Measurements from ENCODE around the gene SMARCD3. TPM values are rescaled to one million over a fixed set of nuclear protein-coding genes. Genes with fewer than 3 reads are reported as not detected.

SMARCD3 gene
- total and polyA plus RNA-seq, 2 of the 4 experiments (the other 2 are of a cell fraction), result 37.5 to 48.5 TPM

- 85% methylated on average over 2 of the region's 3 CpGs; no CpG with 5 or more reads in 1 of the 2 experiments for WGBS, 2 experiments (ENCODE audit: extremely low coverage in 2 of 2, insufficient read length in 1 of 2)
- H2BK15ac ChIP-seq (ENCODE audit: low read depth, low read length), result no peak overlapping the region
- in situ Hi-C loops (cut with MboI; ENCODE audit: low sequenced_read_pairs), result no loop called here
These were observed 34.7 kb downstream of the SMARCD3 start for GRCh38 chr7:151213826-151214225.

More at GRCh38 chr7:151213826-151214225, 34.7 kb downstream of the SMARCD3 start:
- Histone ChIP-seq H3K9ac (ENCODE audit: low read depth, low read length) (no peak overlapping the region), H3K23ac (ENCODE audit: low read depth, low read length) (no peak overlapping the region), H3K18ac (ENCODE audit: low read depth, low read length) (no peak overlapping the region), H3K9me3 (ENCODE audit: control insufficient read depth, insufficient read depth, low read length) (no peaks in the 10 kb centered on the region), H3K4ac (ENCODE audit: low read depth, low read length) (no peak overlapping the region), H3K56ac (ENCODE audit: extremely low read depth, insufficient read depth, low read length) (no peak overlapping the region), H2AFZ (replicated peaks; ENCODE audit: low read length, poor library complexity) (no peak overlapping the region), H3K4me3 (ENCODE audit: insufficient read depth, low read depth, low read length) (no peak overlapping the region), H2BK5ac (ENCODE audit: low read depth, low read length, poor library complexity, severe bottlenecking) (no peak overlapping the region), H4K91ac (ENCODE audit: insufficient read depth, low read depth, low read length) (no peak overlapping the region), H3K36me3 (ENCODE audit: control insufficient read depth, insufficient read depth, low read length) (peaks cover 58% of the 10 kb centered on the region), H2BK120ac (ENCODE audit: low read depth, low read length) (no peak overlapping the region), H3K14ac (replicated peaks; ENCODE audit: low read depth, low read length) (no peak overlapping the region), H3K27me3 (ENCODE audit: control insufficient read depth, insufficient read depth, low read length) (peaks cover 2% of the 10 kb centered on the region; the same call in 1 of the 2 replicates), H4K5ac (ENCODE audit: low read depth, low read length) (no peak overlapping the region), H3K27ac (ENCODE audit: insufficient read depth, low read length) (no peak overlapping the region), H3K9me1 (ENCODE audit: insufficient read depth, low read length) (no peaks in the 10 kb centered on the region; the same call in 1 of the 2 replicates), H2BK20ac (ENCODE audit: low read depth, low read length) (no peak overlapping the region), H3K79me1 (ENCODE audit: low read depth in 1 of 2, low read length in 2 of 2) (no peaks in the 10 kb centered on the region), H2AK9ac (replicated peaks; ENCODE audit: low read depth, low read length, poor library complexity) (no peak overlapping the region), H4K20me1 (ENCODE audit: insufficient read depth, low read length) (no peaks in the 10 kb centered on the region), H3K4me1 (ENCODE audit: control insufficient read depth, insufficient read depth, low read length) (no peaks in the 10 kb centered on the region), H3K4me2 (ENCODE audit: low read depth, low read length) (no peak overlapping the region), H4K8ac (ENCODE audit: low read depth in 2 of 2, low read length in 2 of 2) (no peak overlapping the region), H2AK5ac (ENCODE audit: low read depth, low read length) (no peak overlapping the region)
- no peak for ATAC-seq (ENCODE audit: low read depth)
- intact Hi-C loops (cut with micrococcal nuclease), result no loop called here
- TF ChIP-seq BHLHE40 (IDR thresholded peaks at IDR 0.05; ENCODE audit: low read depth, low read length) (no peak), MAFK (IDR thresholded peaks at IDR 0.05; ENCODE audit: low read depth, low read length) (no peak), MAZ (IDR thresholded peaks at IDR 0.05; ENCODE audit: borderline replicate concordance, low read depth, low read length) (no peak), NFE2L2 (IDR thresholded peaks at IDR 0.05; ENCODE audit: low read depth, low read length) (no peak), RFX5 (IDR thresholded peaks at IDR 0.05; ENCODE audit: low read depth, low read length) (no peak), CEBPB (IDR thresholded peaks at IDR 0.05; ENCODE audit: low read depth, low read length) (no peak), RCOR1 (IDR thresholded peaks at IDR 0.05; ENCODE audit: insufficient replicate concordance, low read length) (no peak), MXI1 (IDR thresholded peaks at IDR 0.05; ENCODE audit: borderline replicate concordance, low read depth, low read length) (no peak), RAD21 (IDR thresholded peaks at IDR 0.05; ENCODE audit: low read length) (no peak)
- TF ChIP-seq, protein P1, sequence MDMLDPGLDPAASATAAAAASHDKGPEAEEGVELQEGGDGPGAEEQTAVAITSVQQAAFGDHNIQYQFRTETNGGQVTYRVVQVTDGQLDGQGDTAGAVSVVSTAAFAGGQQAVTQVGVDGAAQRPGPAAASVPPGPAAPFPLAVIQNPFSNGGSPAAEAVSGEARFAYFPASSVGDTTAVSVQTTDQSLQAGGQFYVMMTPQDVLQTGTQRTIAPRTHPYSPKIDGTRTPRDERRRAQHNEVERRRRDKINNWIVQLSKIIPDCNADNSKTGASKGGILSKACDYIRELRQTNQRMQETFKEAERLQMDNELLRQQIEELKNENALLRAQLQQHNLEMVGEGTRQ (IDR thresholded peaks at IDR 0.05; ENCODE audit: low read depth, low read length), result no peak
- DNase-seq, result no peak
- no TSS peak for BruUV-seq (replicated peaks)
- POLR2A ChIA-PET (ENCODE audit: unreplicated experiment), result no interaction called here
- CTCF ChIA-PET, result no interaction called here
- dilution Hi-C loops (cut with HindIII; ENCODE audit: low sequenced_read_pairs, unreplicated experiment), result no loop called here
